ENCODE results near the gene NEURL4.

The NEURL4 gene

GRCh38 chr17:7308625-7309433 is 20.3 kb downstream of the NEURL4 start:
- DNase-seq, result peak; percentile 80 to 87
- no peak for TF ChIP-seq CTCF (IDR thresholded peaks at IDR 0.05)
- Histone ChIP-seq H3K27me3 (no peaks in the 10 kb centered on the region), H3K9me3 (no peaks in the 10 kb centered on the region), H3K27ac (peak overlapping the region; percentile 95 to 99), H3K36me3 (peaks cover 39 to 47% (median 43%) of the 10 kb centered on the region in 3 donors), H3K4me1 (peaks cover 0 to 48% (median 37%) of the 10 kb centered on the region in 4 donors), H3K4me3 (peak overlapping the region; percentile 91 to 98)
- intact Hi-C loops (cut with DNase I; ENCODE audit: low total_unique reads), result no loop called here

- Histone ChIP-seq H3K9me3 (no peaks in the 10 kb centered on the region), H3K27ac (peak overlapping the region; percentile 95 to 99), H3K4me1 (peaks cover 0 to 40% (median 31%) of the 10 kb centered on the region in 4 donors), H3K27me3 (no peaks in the 10 kb centered on the region), H3K36me3 (peaks cover 31 to 38% (median 34%) of the 10 kb centered on the region in 3 donors), H3K4me3 (peak overlapping the region; percentile 91 to 98)
- intact Hi-C loops (cut with DNase I; ENCODE audit: low total_unique reads), result no loop called here
- DNase-seq, result peak in 1 of 2 donors; percentile 78
- peak in 1 of 2 experiments; percentile 11 for TF ChIP-seq CTCF (IDR thresholded peaks at IDR 0.05)
Measured at GRCh38 chr17:7307686-7308624, 21.2 kb downstream of the NEURL4 start.

- intact Hi-C loops (cut with DNase I; ENCODE audit: low total_unique reads), result no loop called here
- peaks cover 0 to 34% (median 27%) of the 10 kb centered on the region in 4 donors for H3K4me1 ChIP-seq
- peak in 1 of 2 experiments; percentile 3 for TF ChIP-seq CTCF (IDR thresholded peaks at IDR 0.05)
- H3K27ac ChIP-seq, result peak within 1 kb of the TSS; percentile 95 to 99
- H3K27me3 ChIP-seq, result peaks cover 0 to 2% of the 10 kb centered on the region in 2 donors
- peak; percentile 99 to 100 for DNase-seq
- peaks cover 23 to 30% (median 25%) of the 10 kb centered on the region in 3 donors for H3K36me3 ChIP-seq
- no peaks in the 10 kb centered on the region for H3K9me3 ChIP-seq
- peak within 1 kb of the TSS; percentile 91 to 98 for H3K4me3 ChIP-seq
Measured at GRCh38 chr17:7306911-7307685, 22.0 kb downstream of the NEURL4 start, which contains the start of gene EIF5A. Gene EIF5A, plus strand, starts transcription at chr17:7307628. Its CDS starts 2,008 bp downstream, at chr17:7309636.

- peaks cover 0 to under 1% (median 0%) of the 10 kb centered on the region in 3 donors for H3K36me3 ChIP-seq
- intact Hi-C loops (cut with DNase I; ENCODE audit: low total_unique reads), result loop anchor here (5.0 kb wide), 1 partner anchor 42 kb away; the partner anchor contains the start of gene CLDN7
- H3K4me3 ChIP-seq, result no peak overlapping the region
- H3K27ac ChIP-seq, result no peak overlapping the region
- DNase-seq, result no peak
- H3K4me1 ChIP-seq, result peaks cover 0 to 12% (median 9%) of the 10 kb centered on the region in 4 donors
- no peaks in the 10 kb centered on the region for H3K9me3 ChIP-seq
- no peak for TF ChIP-seq CTCF (IDR thresholded peaks at IDR 0.05)
- peaks cover 0 to 6% of the 10 kb centered on the region in 2 donors for H3K27me3 ChIP-seq
Measured at GRCh38 chr17:7304179-7304578, 25.0 kb downstream of the NEURL4 start.

All from tibial artery (tissue), 4 donors.